C4-2B (cell line): Measurements from ENCODE around the gene LEUTX.

Source experiments
- ZFX ChIP-seq: fragments of 450-650 bp; IDR thresholded peaks from 2 replicates; pipeline ENCODE4 v1.6.1; 2017
- TF ChIP-seq, protein P1 (sequence below): fragments of 450-650 bp; conservative IDR thresholded peaks from 2 replicates; pipeline ENCODE4 v1.5.1; 2017; ENCODE audit warnings: mild to moderate bottlenecking

GRCh38 chr19:39830406-39830805, 51.8 kb downstream of the LEUTX start:
- no peak for TF ChIP-seq ZFX
- TF ChIP-seq, protein P1, sequence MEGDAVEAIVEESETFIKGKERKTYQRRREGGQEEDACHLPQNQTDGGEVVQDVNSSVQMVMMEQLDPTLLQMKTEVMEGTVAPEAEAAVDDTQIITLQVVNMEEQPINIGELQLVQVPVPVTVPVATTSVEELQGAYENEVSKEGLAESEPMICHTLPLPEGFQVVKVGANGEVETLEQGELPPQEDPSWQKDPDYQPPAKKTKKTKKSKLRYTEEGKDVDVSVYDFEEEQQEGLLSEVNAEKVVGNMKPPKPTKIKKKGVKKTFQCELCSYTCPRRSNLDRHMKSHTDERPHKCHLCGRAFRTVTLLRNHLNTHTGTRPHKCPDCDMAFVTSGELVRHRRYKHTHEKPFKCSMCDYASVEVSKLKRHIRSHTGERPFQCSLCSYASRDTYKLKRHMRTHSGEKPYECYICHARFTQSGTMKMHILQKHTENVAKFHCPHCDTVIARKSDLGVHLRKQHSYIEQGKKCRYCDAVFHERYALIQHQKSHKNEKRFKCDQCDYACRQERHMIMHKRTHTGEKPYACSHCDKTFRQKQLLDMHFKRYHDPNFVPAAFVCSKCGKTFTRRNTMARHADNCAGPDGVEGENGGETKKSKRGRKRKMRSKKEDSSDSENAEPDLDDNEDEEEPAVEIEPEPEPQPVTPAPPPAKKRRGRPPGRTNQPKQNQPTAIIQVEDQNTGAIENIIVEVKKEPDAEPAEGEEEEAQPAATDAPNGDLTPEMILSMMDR = no peak
